ENCODE data around the gene C1orf94.

Gene C1orf94

GRCh38 chr1:34176830-34177603 is at the start of gene C1orf94:
C1orf94 (plus strand) TSS chr1:34176907; CDS start chr1:34177790, 883 bp downstream.
- no peak for ATAC-seq
- no peak for DNase-seq

- ATAC-seq (peak; percentile 28), DNase-seq (no peak)
These were observed 49.4 kb upstream of the C1orf94 start for GRCh38 chr1:34127006-34128000.

GRCh38 chr1:34128186-34128889 is 48.4 kb upstream of the C1orf94 start:
- DNase-seq = no peak
- ATAC-seq = no peak

- ATAC-seq = no peak
- DNase-seq = no peak
These were observed 47.1 kb upstream of the C1orf94 start for GRCh38 chr1:34129630-34130029.

- ATAC-seq (no peak), DNase-seq (no peak)
These were observed 46.4 kb upstream of the C1orf94 start for GRCh38 chr1:34130306-34130705.

GRCh38 chr1:34131396-34132160 is 45.1 kb upstream of the C1orf94 start:
- DNase-seq (no peak), ATAC-seq (no peak)

- no peak for ATAC-seq
These were observed 44.6 kb upstream of the C1orf94 start for GRCh38 chr1:34132161-34132420.

GRCh38 chr1:34137411-34137810 is 39.3 kb upstream of the C1orf94 start:
- ATAC-seq = no peak
- DNase-seq = no peak

More at GRCh38 chr1:34132161-34132420, 44.6 kb upstream of the C1orf94 start:
- DNase-seq = no peak

- ATAC-seq = no peak
- DNase-seq = no peak
These were observed 36.6 kb upstream of the C1orf94 start for GRCh38 chr1:34140011-34140676.

GRCh38 chr1:34143975-34144374 is 32.7 kb upstream of the C1orf94 start:
- DNase-seq = no peak
- ATAC-seq = no peak

- ATAC-seq (no peak), DNase-seq (no peak)
These were observed 31.9 kb upstream of the C1orf94 start for GRCh38 chr1:34144766-34145165.

GRCh38 chr1:34147301-34147700 is 29.4 kb upstream of the C1orf94 start:
- no peak for ATAC-seq
- no peak for DNase-seq

- ATAC-seq (no peak), DNase-seq (no peak)
These were observed 27.2 kb upstream of the C1orf94 start for GRCh38 chr1:34149501-34149900.

- DNase-seq (no peak), ATAC-seq (no peak)
These were observed 23.5 kb upstream of the C1orf94 start for GRCh38 chr1:34153246-34153645.

GRCh38 chr1:34155860-34156259 is 20.8 kb upstream of the C1orf94 start:
- DNase-seq = no peak
- ATAC-seq = no peak

- DNase-seq (no peak), ATAC-seq (no peak)
These were observed 20.0 kb upstream of the C1orf94 start for GRCh38 chr1:34156739-34157138.

GRCh38 chr1:34162852-34163766 is 13.6 kb upstream of the C1orf94 start:
- DNase-seq = peak; percentile 30

GRCh38 chr1:34163792-34164731 is 12.6 kb upstream of the C1orf94 start:
- no peak for DNase-seq

More at GRCh38 chr1:34162852-34163766, 13.6 kb upstream of the C1orf94 start:
- peak; percentile 75 for ATAC-seq

More at GRCh38 chr1:34163792-34164731, 12.6 kb upstream of the C1orf94 start:
- no peak for ATAC-seq

All from stimulated activated naive CD8-positive, alpha-beta T cell treated with anti-CD3 and anti-CD28 coated beads, Interleukin-15, Interleukin-2, amounts not matched to agents 100 U/mL and 50 U/mL, for 24 hours (primary cell).